ENCODE results near the gene ANGPT4. TPM values are rescaled to one million over a fixed set of nuclear protein-coding genes. Genes with fewer than 3 reads are reported as not detected.
A peak's percentile ranks its signal among the peaks of the same experiment; 100 is the strongest.

The ANGPT4 gene
- polyA plus RNA-seq, 4 donors, result 0.01 to 0.70 TPM; not detected in 2

GRCh38 chr20:839626-840025, 76.5 kb downstream of the ANGPT4 start:
- Histone ChIP-seq H3K27me3 (ENCODE audit: control insufficient read depth in 3 of 3, insufficient read depth in 3 of 3, low read length in 3 of 3) (peaks cover 0 to 9% (median 0%) of the 10 kb centered on the region in 3 donors), H3K36me3 (ENCODE audit: control insufficient read depth in 3 of 3, insufficient read depth in 2 of 3, low read depth in 1 of 3, low read length in 3 of 3) (peaks cover 0 to 3% (median 0%) of the 10 kb centered on the region in 3 donors), H3K4me3 (ENCODE audit: low read depth in 1 of 3, low read length in 3 of 3) (no peak overlapping the region), H3K4me1 (ENCODE audit: control insufficient read depth in 3 of 3, insufficient read depth in 2 of 3, low read depth in 1 of 3, low read length in 2 of 3) (peaks cover 3 to 9% (median 6%) of the 10 kb centered on the region in 3 donors), H3K9me3 (ENCODE audit: control insufficient read depth in 2 of 2, insufficient read depth in 1 of 2, low read depth in 1 of 2, low read length in 1 of 2) (no peaks in the 10 kb centered on the region), H3K27ac (ENCODE audit: low read depth in 1 of 3, low read length in 2 of 3) (no peak overlapping the region)
- no peak for DNase-seq
- no peak for FAIRE-seq
- WGBS, 3 donors, result 87 to 93% (median 93%) methylated on average over 11 of the region's 11 CpGs

DNA sequence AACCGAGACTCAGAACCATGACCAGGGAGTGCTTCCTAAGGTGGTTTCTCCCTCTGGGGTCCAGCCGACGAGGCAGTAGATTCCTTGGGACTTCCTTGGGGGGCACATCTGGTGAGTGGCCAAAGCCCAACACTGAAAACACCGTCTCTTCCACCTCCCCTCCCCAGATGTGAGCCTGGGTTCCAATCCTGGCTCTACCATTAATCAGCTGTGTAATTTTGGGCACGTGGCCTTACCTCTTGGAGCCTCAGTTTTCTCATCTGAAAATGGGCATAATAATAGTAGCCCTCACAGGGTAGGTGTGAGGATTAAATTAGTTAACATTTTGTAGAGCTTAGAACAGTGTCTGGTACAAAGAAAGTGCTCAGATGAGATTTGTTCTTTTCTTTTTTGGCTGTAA, 77.1 kb downstream of the ANGPT4 start:
- FAIRE-seq (no peak), DNase-seq (no peak)
- Histone ChIP-seq H3K36me3 (ENCODE audit: control insufficient read depth in 3 of 3, insufficient read depth in 2 of 3, low read depth in 1 of 3, low read length in 3 of 3) (peaks cover 0 to 3% (median 0%) of the 10 kb centered on the region in 3 donors), H3K4me1 (ENCODE audit: control insufficient read depth in 3 of 3, insufficient read depth in 2 of 3, low read depth in 1 of 3, low read length in 2 of 3) (peaks cover 2 to 14% (median 6%) of the 10 kb centered on the region in 3 donors), H3K27ac (ENCODE audit: low read depth in 1 of 3, low read length in 2 of 3) (no peak overlapping the region), H3K9me3 (ENCODE audit: control insufficient read depth in 2 of 2, insufficient read depth in 1 of 2, low read depth in 1 of 2, low read length in 1 of 2) (no peaks in the 10 kb centered on the region), H3K27me3 (ENCODE audit: control insufficient read depth in 3 of 3, insufficient read depth in 3 of 3, low read length in 3 of 3) (peaks cover 0 to 9% (median 0%) of the 10 kb centered on the region in 3 donors), H3K4me3 (ENCODE audit: low read depth in 1 of 3, low read length in 3 of 3) (no peak overlapping the region)
- WGBS, 3 donors, result 70 to 95% (median 91%) methylated on average over 5 of the region's 5 CpGs

- no peaks in the 10 kb centered on the region for H3K27me3 ChIP-seq (ENCODE audit: control insufficient read depth in 3 of 3, insufficient read depth in 3 of 3, low read length in 3 of 3)
- no peak overlapping the region for H3K4me3 ChIP-seq (ENCODE audit: low read depth in 1 of 3, low read length in 3 of 3)
- peaks cover 0 to 8% (median 6%) of the 10 kb centered on the region in 3 donors for H3K4me1 ChIP-seq (ENCODE audit: control insufficient read depth in 3 of 3, insufficient read depth in 2 of 3, low read depth in 1 of 3, low read length in 2 of 3)
- WGBS, 3 donors, result 88 to 94% (median 93%) methylated on average over 1 of the region's 1 CpG
- DNase-seq, result no peak
- FAIRE-seq, result no peak
- H3K27ac ChIP-seq (ENCODE audit: low read depth in 1 of 3, low read length in 2 of 3), result no peak overlapping the region
- H3K9me3 ChIP-seq (ENCODE audit: control insufficient read depth in 2 of 2, insufficient read depth in 1 of 2, low read depth in 1 of 2, low read length in 1 of 2), result no peaks in the 10 kb centered on the region
- peaks cover 0 to 3% (median 0%) of the 10 kb centered on the region in 3 donors for H3K36me3 ChIP-seq (ENCODE audit: control insufficient read depth in 3 of 3, insufficient read depth in 2 of 3, low read depth in 1 of 3, low read length in 3 of 3)
These were observed 79.9 kb downstream of the ANGPT4 start for GRCh38 chr20:836190-836589.

DNA sequence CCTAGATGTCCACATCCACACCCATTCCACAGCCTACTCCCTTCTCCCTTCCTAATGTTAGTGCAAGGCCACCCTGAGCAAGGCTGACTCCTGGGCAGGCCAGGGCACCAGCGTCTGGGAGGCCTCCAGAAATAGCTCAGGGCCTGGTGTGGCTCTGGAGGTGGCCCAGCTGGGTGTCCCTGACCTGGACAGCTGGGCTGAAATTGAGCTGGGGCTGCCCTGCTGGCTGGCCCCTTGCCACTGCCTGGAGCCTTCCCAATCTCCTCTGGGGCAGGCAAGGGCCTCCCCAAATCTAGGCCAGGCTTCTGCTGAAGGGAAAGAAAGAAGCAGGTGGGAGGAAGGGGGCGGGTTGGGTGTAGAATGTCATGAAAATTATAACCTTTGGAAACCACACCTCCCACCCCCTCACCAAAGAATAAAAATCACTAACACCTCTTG, 80.5 kb downstream of the ANGPT4 start:
- H3K27ac ChIP-seq (ENCODE audit: low read depth in 1 of 3, low read length in 2 of 3), result peak overlapping the region in 1 of 3 donors; percentile 34

DNA sequence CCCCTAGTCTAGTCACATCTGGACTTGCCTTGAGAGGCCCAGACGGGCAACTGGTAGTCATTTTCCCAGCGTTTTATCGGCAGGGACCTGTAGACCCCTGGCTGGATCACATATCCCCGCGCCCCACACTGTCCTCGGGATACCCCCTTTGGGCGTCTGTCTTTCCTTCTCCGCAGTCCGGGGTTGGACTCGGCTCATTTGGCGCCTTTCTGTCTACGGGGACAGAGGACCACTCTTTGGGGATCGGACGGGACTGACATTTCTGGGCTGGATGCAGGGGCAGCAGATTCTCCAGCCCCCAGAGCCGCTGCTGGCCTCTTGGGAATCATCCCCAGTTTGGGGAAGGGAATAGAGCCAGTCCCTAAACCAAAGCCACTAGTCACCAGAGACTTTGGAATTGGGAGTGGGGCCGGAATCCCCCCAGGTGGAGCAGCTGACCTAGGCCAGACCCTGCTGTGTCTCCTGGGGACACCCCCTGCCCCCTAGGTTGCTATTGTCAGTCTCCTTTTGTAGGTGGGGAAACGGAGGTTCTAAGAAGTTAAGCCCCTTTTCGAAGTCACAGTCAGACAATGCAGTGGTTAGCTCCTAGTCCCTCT, 81.9 kb downstream of the ANGPT4 start:
- Histone ChIP-seq H3K27me3 (ENCODE audit: control insufficient read depth in 3 of 3, insufficient read depth in 3 of 3, low read length in 3 of 3) (no peaks in the 10 kb centered on the region), H3K9me3 (ENCODE audit: control insufficient read depth in 2 of 2, insufficient read depth in 1 of 2, low read depth in 1 of 2, low read length in 1 of 2) (no peaks in the 10 kb centered on the region), H3K4me1 (ENCODE audit: control insufficient read depth in 3 of 3, insufficient read depth in 2 of 3, low read depth in 1 of 3, low read length in 2 of 3) (peaks cover 0 to 8% (median 7%) of the 10 kb centered on the region in 3 donors), H3K27ac (ENCODE audit: low read depth in 1 of 3, low read length in 2 of 3) (peak overlapping the region in 1 of 3 donors; percentile 91), H3K4me3 (ENCODE audit: low read depth in 1 of 3, low read length in 3 of 3) (peak overlapping the region; percentile 74 to 83 (median 80)), H3K36me3 (ENCODE audit: control insufficient read depth in 3 of 3, insufficient read depth in 2 of 3, low read depth in 1 of 3, low read length in 3 of 3) (peaks cover 0 to under 1% (median 0%) of the 10 kb centered on the region in 3 donors)
- FAIRE-seq, result no peak
- 3 to 5% (median 5%) methylated on average over 18 of the region's 18 CpGs for WGBS, 3 donors
- DNase-seq, result no peak

More for the DNA sequence above, 80.5 kb downstream of the ANGPT4 start:
- H3K9me3 ChIP-seq (ENCODE audit: control insufficient read depth in 2 of 2, insufficient read depth in 1 of 2, low read depth in 1 of 2, low read length in 1 of 2), result no peaks in the 10 kb centered on the region
- FAIRE-seq, result no peak
- no peak for DNase-seq
- H3K36me3 ChIP-seq (ENCODE audit: control insufficient read depth in 3 of 3, insufficient read depth in 2 of 3, low read depth in 1 of 3, low read length in 3 of 3), result peaks cover 0 to 3% (median 0%) of the 10 kb centered on the region in 3 donors
- no peak overlapping the region for H3K4me3 ChIP-seq (ENCODE audit: low read depth in 1 of 3, low read length in 3 of 3)
- WGBS, 3 donors, result 61 to 62% (median 62%) methylated on average over 2 of the region's 2 CpGs
- H3K4me1 ChIP-seq (ENCODE audit: control insufficient read depth in 3 of 3, insufficient read depth in 2 of 3, low read depth in 1 of 3, low read length in 2 of 3), result peaks cover 0 to 8% (median 6%) of the 10 kb centered on the region in 3 donors
- no peaks in the 10 kb centered on the region for H3K27me3 ChIP-seq (ENCODE audit: control insufficient read depth in 3 of 3, insufficient read depth in 3 of 3, low read length in 3 of 3)

DNA sequence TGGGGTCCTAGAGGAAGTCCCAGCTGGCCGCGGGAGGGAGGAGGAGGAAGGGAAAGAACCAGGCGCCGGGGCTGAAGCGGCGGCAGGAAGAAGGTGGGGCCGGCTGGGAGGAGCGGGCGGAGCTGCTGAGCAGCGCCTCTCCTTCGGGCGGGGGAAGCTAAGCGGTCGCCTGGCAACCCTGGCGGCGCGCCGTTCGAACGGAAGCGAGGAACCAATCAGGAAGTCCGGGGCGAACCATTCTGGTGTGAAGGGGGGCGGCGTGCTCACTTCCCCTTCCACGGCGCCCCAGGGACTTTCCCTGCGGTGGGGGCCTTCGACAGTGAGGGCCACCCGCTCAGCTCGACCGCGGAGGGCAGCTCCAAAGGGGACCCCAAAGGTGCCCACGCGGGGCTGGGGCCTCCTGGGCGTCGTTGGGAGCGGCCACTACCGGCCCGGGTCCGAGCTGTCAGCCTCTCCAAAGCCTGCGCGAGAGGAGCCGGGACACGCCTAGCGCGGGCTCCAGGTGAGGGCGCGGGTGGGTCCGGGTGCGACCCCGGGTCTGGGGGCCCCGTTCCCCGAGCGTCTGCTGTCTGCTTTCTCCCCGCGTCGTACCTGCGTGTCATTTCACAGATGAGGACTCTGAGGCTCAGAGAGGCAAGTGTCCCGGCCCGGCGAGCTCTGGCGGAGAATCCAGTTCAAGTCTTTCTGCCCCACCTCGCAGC, 82.5 kb downstream of the ANGPT4 start, which contains the start of gene FAM110A:
TSS of gene FAM110A (plus strand) at position 266 of the 701 bp plus-strand sequence. CDS start 11,090 bp downstream, outside the sequence.
- H3K27me3 ChIP-seq (ENCODE audit: control insufficient read depth in 3 of 3, insufficient read depth in 3 of 3, low read length in 3 of 3), result no peaks in the 10 kb centered on the region
- H3K36me3 ChIP-seq (ENCODE audit: control insufficient read depth in 3 of 3, insufficient read depth in 2 of 3, low read depth in 1 of 3, low read length in 3 of 3), result no peaks in the 10 kb centered on the region
- DNase-seq, result peak; percentile 95 to 97
- WGBS, 3 donors, result 0% methylated on average over 39 to 64 of the region's 64 CpGs
- no peak for FAIRE-seq
- H3K27ac ChIP-seq (ENCODE audit: low read depth in 1 of 3, low read length in 2 of 3), result peak within 1 kb of the TSS; percentile 52 to 91 (median 76)
- peak within 1 kb of the TSS; percentile 74 to 83 (median 80) for H3K4me3 ChIP-seq (ENCODE audit: low read depth in 1 of 3, low read length in 3 of 3)
- H3K4me1 ChIP-seq (ENCODE audit: control insufficient read depth in 3 of 3, insufficient read depth in 2 of 3, low read depth in 1 of 3, low read length in 2 of 3), result peaks cover 0 to 11% (median 11%) of the 10 kb centered on the region in 3 donors
- no peaks in the 10 kb centered on the region for H3K9me3 ChIP-seq (ENCODE audit: control insufficient read depth in 2 of 2, insufficient read depth in 1 of 2, low read depth in 1 of 2, low read length in 1 of 2)

- 6 to 13% (median 11%) methylated on average over 4 of the region's 4 CpGs for WGBS, 3 donors
- Histone ChIP-seq H3K27ac (ENCODE audit: low read depth in 1 of 3, low read length in 2 of 3) (peak overlapping the region; percentile 27 to 76 (median 71)), H3K36me3 (ENCODE audit: control insufficient read depth in 3 of 3, insufficient read depth in 2 of 3, low read depth in 1 of 3, low read length in 3 of 3) (no peaks in the 10 kb centered on the region), H3K4me3 (ENCODE audit: low read depth in 1 of 3, low read length in 3 of 3) (peak overlapping the region in 2 of 3 donors; percentile 80 to 83), H3K27me3 (ENCODE audit: control insufficient read depth in 3 of 3, insufficient read depth in 3 of 3, low read length in 3 of 3) (no peaks in the 10 kb centered on the region), H3K4me1 (ENCODE audit: control insufficient read depth in 3 of 3, insufficient read depth in 2 of 3, low read depth in 1 of 3, low read length in 2 of 3) (peaks cover 0 to 11% (median 11%) of the 10 kb centered on the region in 3 donors), H3K9me3 (ENCODE audit: control insufficient read depth in 2 of 2, insufficient read depth in 1 of 2, low read depth in 1 of 2, low read length in 1 of 2) (no peaks in the 10 kb centered on the region)
- DNase-seq (no peak), FAIRE-seq (no peak)
These were observed 83.0 kb downstream of the ANGPT4 start for GRCh38 chr20:833121-833449.

GRCh38 chr20:831956-832355, 84.2 kb downstream of the ANGPT4 start:
- Histone ChIP-seq H3K9me3 (ENCODE audit: control insufficient read depth in 2 of 2, insufficient read depth in 1 of 2, low read depth in 1 of 2, low read length in 1 of 2) (no peaks in the 10 kb centered on the region), H3K27ac (ENCODE audit: low read depth in 1 of 3, low read length in 2 of 3) (no peak overlapping the region), H3K4me3 (ENCODE audit: low read depth in 1 of 3, low read length in 3 of 3) (no peak overlapping the region), H3K27me3 (ENCODE audit: control insufficient read depth in 3 of 3, insufficient read depth in 3 of 3, low read length in 3 of 3) (no peaks in the 10 kb centered on the region), H3K4me1 (ENCODE audit: control insufficient read depth in 3 of 3, insufficient read depth in 2 of 3, low read depth in 1 of 3, low read length in 2 of 3) (peaks cover 0 to 11% (median 11%) of the 10 kb centered on the region in 3 donors), H3K36me3 (ENCODE audit: control insufficient read depth in 3 of 3, insufficient read depth in 2 of 3, low read depth in 1 of 3, low read length in 3 of 3) (no peaks in the 10 kb centered on the region)
- no peak for DNase-seq
- FAIRE-seq, result no peak
- WGBS, 3 donors, result 95 to 100% (median 96%) methylated on average over 3 of the region's 3 CpGs
